A549 (cell line): ENCODE measurements around the gene KCNH8. TPM values are rescaled to one million over a fixed set of nuclear protein-coding genes. Genes with fewer than 3 reads are reported as not detected.

Source experiments
- ATAC-seq, 2 experiments: fragments of 200-7000 bp in 1 of 2; fragments of >200 bp in 1 of 2; cut with Nextera tagmentation in 1 of 2; cut with Tn5 transposase in 1 of 2; 3 replicates each; pipeline versions ENCODE4 v1.8.0 to v1.9.1; 2018 to 2020; ENCODE audit warnings: mild to moderate bottlenecking in 1 of 2, moderate library complexity in 1 of 2
- CTCF ChIA-PET: fragments of 300-600 bp; sonication (Branson Sonifier 250); formaldehyde crosslinking; extraction: SDS; loops from one replicate; lab custom pipeline; 2021; ENCODE audit warnings: antibody characterized with exemption, inconsistent platforms; lab: Yijun Ruan, JAX
- POLR2A ChIA-PET: fragments of 350-600 bp; formaldehyde crosslinking; extraction: SDS; loops from one replicate; lab custom pipeline; 2021; ENCODE audit warnings: antibody characterized with exemption, inconsistent platforms; lab: Yijun Ruan, JAX
- DNase-seq, 2 experiments: peaks; one replicate each; pipeline versions ENCODE4 v3.0.0 to v3.0.0-alpha.2; 2011 to 2016; ENCODE audit warnings: low read depth in 1 of 2, low spot score in 1 of 2
- FAIRE-seq: peaks from 2 replicates; lab custom pipeline; 2011; peaks lifted over from hg19 to GRCh38; lab: Jason Lieb, UNC
- H3K27ac ChIP-seq, 2 experiments: fragments of >200 bp; sonication (Bioruptor Twin); formaldehyde crosslinking; 3 replicates each; pipeline ENCODE4 v1.5.1; 2016 to 2017
- H3K4me1 ChIP-seq: fragments of >200 bp; sonication (Bioruptor Twin); formaldehyde crosslinking; 3 replicates; pipeline ENCODE4 v1.6.1; 2016
- H3K4me2 ChIP-seq: fragments of >200 bp; sonication (Bioruptor Twin); formaldehyde crosslinking; 3 replicates; pipeline ENCODE4 v1.6.1; 2016
- H3K4me3 ChIP-seq: fragments of >200 bp; sonication (Bioruptor Twin); formaldehyde crosslinking; 3 replicates; pipeline ENCODE4 v1.5.1; 2016
- H3K9me3 ChIP-seq: fragments of >200 bp; sonication (Bioruptor Twin); formaldehyde crosslinking; 3 replicates; pipeline ENCODE4 v1.6.1; 2016
- ATOH8 ChIP-seq: fragments of 250-450 bp; sonication (Bioruptor Pico); IDR thresholded peaks from 2 replicates; pipeline ENCODE4 v1.5.0; 2020; ENCODE audit warnings: low read depth, mild to moderate bottlenecking, moderate library complexity
- CBX2 ChIP-seq: fragments of 200-600 bp; sonication (generic); IDR thresholded peaks from 2 replicates; pipeline ENCODE4 v1.6.1; 2016; ENCODE audit warnings: low read depth, mild to moderate bottlenecking, borderline replicate concordance
- CTCF ChIP-seq: fragments of >200 bp; sonication (Bioruptor Twin); formaldehyde crosslinking; IDR thresholded peaks from 3 replicates; pipeline ENCODE4 v1.5.1; 2016
- ELK1 ChIP-seq: fragments of 150-350 bp; IDR thresholded peaks from 2 replicates; pipeline ENCODE4 v1.6.1; 2014; ENCODE audit warnings: low read depth, mild to moderate bottlenecking, low read length
- ESRRA ChIP-seq: fragments of 150-350 bp; IDR thresholded peaks from 2 replicates; pipeline ENCODE4 v1.6.1; 2014; ENCODE audit warnings: mild to moderate bottlenecking, low read length, borderline replicate concordance
- GATA3 ChIP-seq: IDR thresholded peaks from 2 replicates; pipeline ENCODE4 v1.6.1; 2012; ENCODE audit warnings: borderline replicate concordance
- HOXA7 ChIP-seq: fragments of 250-450 bp; sonication (Bioruptor Pico); IDR thresholded peaks from 2 replicates; pipeline ENCODE4 v1.5.0; 2020; ENCODE audit warnings: mild to moderate bottlenecking, moderate library complexity
- JUN ChIP-seq, 2 experiments: fragments of >200 bp; sonication (Bioruptor Twin); formaldehyde crosslinking; IDR thresholded peaks; 2 replicates in 1 of 2; 3 replicates in 1 of 2; pipeline ENCODE4 v1.6.1; 2016 to 2017
- KDM1A ChIP-seq: fragments of 200-600 bp; sonication (generic); IDR thresholded peaks from 2 replicates; pipeline ENCODE4 v1.6.1; 2016; ENCODE audit warnings: low read depth, mild to moderate bottlenecking
- MAZ ChIP-seq: fragments of 150-350 bp; IDR thresholded peaks from 2 replicates; pipeline ENCODE4 v1.6.1; 2014; ENCODE audit warnings: antibody characterized with exemption, low read depth, low read length, borderline replicate concordance
- MYC ChIP-seq: IDR thresholded peaks from 2 replicates; pipeline ENCODE4 v1.6.1; 2012; ENCODE audit warnings: mild to moderate bottlenecking, inconsistent platforms, low read length, improper control_type of control experiment, borderline replicate concordance
- RAD21 ChIP-seq, 2 experiments: fragments of >200 bp in 1 of 2; sonication (Bioruptor Twin) in 1 of 2; formaldehyde crosslinking in 1 of 2; IDR thresholded peaks in 1 of 2; conservative IDR thresholded peaks in 1 of 2; 2 replicates in 1 of 2; 3 replicates in 1 of 2; pipeline ENCODE4 v1.6.1; 2012 to 2018; ENCODE audit warnings: inconsistent platforms in 1 of 2
- RCOR1 ChIP-seq: fragments of 150-350 bp; IDR thresholded peaks from 2 replicates; pipeline ENCODE4 v1.6.1; 2014; ENCODE audit warnings: antibody characterized with exemption, low read length, low read depth
- RNF2 ChIP-seq: fragments of 200-600 bp; sonication (generic); IDR thresholded peaks from 2 replicates; pipeline ENCODE4 v1.6.1; 2016; ENCODE audit warnings: low read depth, mild to moderate bottlenecking, antibody characterized with exemption, moderate library complexity, borderline replicate concordance
- SMC3 ChIP-seq: fragments of >200 bp; sonication (Bioruptor Twin); formaldehyde crosslinking; IDR thresholded peaks from 3 replicates; pipeline ENCODE4 v1.6.1; 2018; ENCODE audit warnings: inconsistent platforms
- TFCP2L1 ChIP-seq: fragments of 250-450 bp; sonication (Bioruptor Pico); IDR thresholded peaks from 2 replicates; pipeline ENCODE4 v1.5.0; 2021; ENCODE audit warnings: mild to moderate bottlenecking
- WGBS: methylation state at CpG from one replicate; pipeline ENCODE4 v1.1.6; 2017; ENCODE audit errors: missing lambda C conversion rate; 5-methylcytosine and 5-hydroxymethylcytosine counted together
- polyA plus RNA-seq, 4 experiments: library from polyadenylated mRNA; depleted of rRNA in 3 of 4; stranded (reverse); fragments of >200 nt; fragmentation: RNase III in 1 of 4; extraction: RNeasy Plus Mini Kit Qiagen cat#74134 plus additional on column Dnase treatment in 1 of 4; gene quantifications; 2 replicates in 3 of 4; 3 replicates in 1 of 4; pipeline ENCODE4 v1.2.3, GENCODE V29; 2011 to 2017

Gene KCNH8
- polyA plus RNA-seq, 2 of the 4 experiments (the other 2 are of a cell fraction): 0.03 TPM; not detected in 1

- DNase-seq: no peak
- ChIA-PET POLR2A (no interaction called here), CTCF (interaction anchor here (4.0 kb wide), 1 partner anchor 519 kb away, joined by 23 read pairs; no protein-coding TSS in a partner anchor)
- 19% methylated on average over 7 of the region's 7 CpGs for WGBS
- FAIRE-seq: no peak
- no peak overlapping the region for H3K27ac ChIP-seq
- no peaks in the 10 kb centered on the region for H3K4me1 ChIP-seq
- no peak for ATAC-seq
- no peak overlapping the region for H3K4me2 ChIP-seq
- H3K4me3 ChIP-seq: no peak overlapping the region
- TF ChIP-seq RCOR1 (no peak), JUN (IDR thresholded peaks at IDR 0.05) (no peak), GATA3 (no peak), ELK1 (no peak)
- H3K9me3 ChIP-seq: no peaks in the 10 kb centered on the region
Measured at GRCh38 chr3:19347671-19348070, 199.4 kb downstream of the KCNH8 start.

GRCh38 chr3:19348500-19348899, 200.2 kb downstream of the KCNH8 start:
- H3K4me2 ChIP-seq: no peak overlapping the region
- no peak overlapping the region for H3K4me3 ChIP-seq
- CTCF ChIA-PET: interaction anchor here (0.6 to 4.0 kb wide), 8 partner anchors 10 to 665 kb away, joined by 3 to 23 read pairs (median 3); no protein-coding TSS in a partner anchor
- DNase-seq (no peak), FAIRE-seq (no peak), ATAC-seq (no peak)
- no peaks in the 10 kb centered on the region for H3K4me1 ChIP-seq
- no peak overlapping the region for H3K27ac ChIP-seq
- TF ChIP-seq KDM1A: no peak
- TF ChIP-seq CBX2: no peak
- TF ChIP-seq MYC: no peak
- no peak for TF ChIP-seq ESRRA
- no peak for TF ChIP-seq TFCP2L1 (CRISPR knock-in tag)
- no peak for TF ChIP-seq HOXA7 (CRISPR knock-in tag)
- POLR2A ChIA-PET: no interaction called here
- WGBS: 6% methylated on average over 2 of the region's 2 CpGs
- H3K9me3 ChIP-seq: no peaks in the 10 kb centered on the region

- no peak for FAIRE-seq
- TF ChIP-seq HOXA7 (CRISPR knock-in tag): no peak
- no peak for TF ChIP-seq RNF2
- peak; percentile 74 for TF ChIP-seq CTCF
- TF ChIP-seq RAD21 (conservative IDR thresholded peaks at IDR 0.05 in 1 of 2, IDR thresholded peaks at IDR 0.05 in 1 of 2): peak; percentile 71 to 75
- no peak for TF ChIP-seq MAZ
- TF ChIP-seq SMC3: peak; percentile 72
- no peak for TF ChIP-seq GATA3
- TF ChIP-seq ATOH8 (CRISPR knock-in tag): no peak
- DNase-seq: peak; percentile 8 to 36
- POLR2A ChIA-PET: no interaction called here
- Histone ChIP-seq H3K4me3 (no peak overlapping the region), H3K4me2 (no peak overlapping the region), H3K4me1 (no peaks in the 10 kb centered on the region), H3K27ac (no peak overlapping the region), H3K9me3 (no peaks in the 10 kb centered on the region)
- CTCF ChIA-PET: interaction anchor here (0.6 to 4.0 kb wide), 9 partner anchors 11 to 664 kb away, joined by 3 to 23 read pairs (median 3); no protein-coding TSS in a partner anchor
- peak in 1 of 2 experiments; percentile 85; a peak in 3 of 6 replicates for ATAC-seq
- WGBS: 2% methylated on average over 5 of the region's 5 CpGs
Measured at GRCh38 chr3:19348941-19349564, 200.7 kb downstream of the KCNH8 start.
